GM21576 (cell line): Measurements from ENCODE around the gene KLK15.

Experiments
- ATAC-seq: cut with Tn5 transposase; IDR thresholded peaks from one replicate; pipeline ENCODE4 v1.9.1; 2021; ENCODE audit warnings: mild to moderate bottlenecking, moderate library complexity; ENCODE audit not compliant: unreplicated experiment

KLK15 gene

GRCh38 chr19:50777830-50778303 is 55.5 kb downstream of the KLK15 start:
- no peak for ATAC-seq

- ATAC-seq = no peak
Measured at GRCh38 chr19:50777261-50777660, 56.1 kb downstream of the KLK15 start.

GRCh38 chr19:50776131-50776530 is 57.2 kb downstream of the KLK15 start:
- ATAC-seq = no peak
